ENCODE data around the gene ERAL1. TPM values are rescaled to one million over a fixed set of nuclear protein-coding genes. Genes with fewer than 3 reads are reported as not detected.
"Not testable (repeated sequence)": the region's sequence is repeated elsewhere in the genome, so short reads cannot be mapped to it uniquely, and the experiment has no call there.

ERAL1 gene
- total RNA-seq, 1 donor from 2014 or later = 61.1 TPM

DNA sequence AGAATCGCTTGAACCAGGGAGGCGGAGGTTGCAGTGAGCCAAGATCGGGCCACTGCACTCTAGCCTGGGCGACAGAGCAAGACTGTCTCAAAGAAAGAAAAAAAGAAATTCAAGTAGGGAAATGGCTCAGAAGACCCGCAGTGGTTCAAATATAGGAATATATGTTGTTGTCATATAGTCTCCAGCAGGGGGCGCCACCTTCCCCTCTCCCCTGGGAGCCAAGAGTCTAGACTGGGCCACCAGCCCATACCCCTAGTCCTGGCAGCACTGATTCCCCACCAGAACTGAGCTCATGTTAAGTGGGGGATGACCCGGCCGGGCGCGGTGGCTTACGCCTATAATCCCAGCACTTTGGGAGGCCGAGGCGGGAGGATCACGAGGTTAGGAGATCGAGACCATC, 6.1 kb upstream of the ERAL1 start:
- not testable (repeated sequence) for H3K4me1 Mint-ChIP-seq (ENCODE audit: unreplicated experiment); H3K27ac Mint-ChIP-seq (ENCODE audit: unreplicated experiment); H3K27me3 Mint-ChIP-seq (ENCODE audit: unreplicated experiment); H3K9me3 Mint-ChIP-seq (ENCODE audit: unreplicated experiment); H3K4me3 Mint-ChIP-seq (ENCODE audit: unreplicated experiment); H3K36me3 Mint-ChIP-seq (ENCODE audit: low read depth, unreplicated experiment)
- DNase-seq (ENCODE audit: low spot score) = peak; percentile 36
- TF ChIP-seq, protein P1, sequence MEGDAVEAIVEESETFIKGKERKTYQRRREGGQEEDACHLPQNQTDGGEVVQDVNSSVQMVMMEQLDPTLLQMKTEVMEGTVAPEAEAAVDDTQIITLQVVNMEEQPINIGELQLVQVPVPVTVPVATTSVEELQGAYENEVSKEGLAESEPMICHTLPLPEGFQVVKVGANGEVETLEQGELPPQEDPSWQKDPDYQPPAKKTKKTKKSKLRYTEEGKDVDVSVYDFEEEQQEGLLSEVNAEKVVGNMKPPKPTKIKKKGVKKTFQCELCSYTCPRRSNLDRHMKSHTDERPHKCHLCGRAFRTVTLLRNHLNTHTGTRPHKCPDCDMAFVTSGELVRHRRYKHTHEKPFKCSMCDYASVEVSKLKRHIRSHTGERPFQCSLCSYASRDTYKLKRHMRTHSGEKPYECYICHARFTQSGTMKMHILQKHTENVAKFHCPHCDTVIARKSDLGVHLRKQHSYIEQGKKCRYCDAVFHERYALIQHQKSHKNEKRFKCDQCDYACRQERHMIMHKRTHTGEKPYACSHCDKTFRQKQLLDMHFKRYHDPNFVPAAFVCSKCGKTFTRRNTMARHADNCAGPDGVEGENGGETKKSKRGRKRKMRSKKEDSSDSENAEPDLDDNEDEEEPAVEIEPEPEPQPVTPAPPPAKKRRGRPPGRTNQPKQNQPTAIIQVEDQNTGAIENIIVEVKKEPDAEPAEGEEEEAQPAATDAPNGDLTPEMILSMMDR (IDR thresholded peaks at IDR 0.05; ENCODE audit: unreplicated experiment) = peak; percentile 83

- no peak for DNase-seq (ENCODE audit: low spot score)
- Mint-ChIP-seq H3K4me3 (ENCODE audit: unreplicated experiment) (no peak overlapping the region), H3K36me3 (ENCODE audit: low read depth, unreplicated experiment) (no peaks in the 10 kb centered on the region)
These were observed 5.5 kb upstream of the ERAL1 start for GRCh38 chr17:28849281-28849680.

GRCh38 chr17:28853295-28853694, 1.5 kb upstream of the ERAL1 start:
- DNase-seq (ENCODE audit: low spot score) = no peak
- TF ChIP-seq, protein P1 (IDR thresholded peaks at IDR 0.05; ENCODE audit: unreplicated experiment) = no peak
- H3K4me1 Mint-ChIP-seq (ENCODE audit: unreplicated experiment) = peaks cover 18% of the 10 kb centered on the region
- H3K4me3 Mint-ChIP-seq (ENCODE audit: unreplicated experiment) = no peak overlapping the region
- H3K9me3 Mint-ChIP-seq (ENCODE audit: unreplicated experiment) = no peaks in the 10 kb centered on the region
- H3K27me3 Mint-ChIP-seq (ENCODE audit: unreplicated experiment) = peaks cover 1% of the 10 kb centered on the region
- no peak overlapping the region for H3K27ac Mint-ChIP-seq (ENCODE audit: unreplicated experiment)
- peaks cover 7% of the 10 kb centered on the region for H3K36me3 Mint-ChIP-seq (ENCODE audit: low read depth, unreplicated experiment)

More at GRCh38 chr17:28849281-28849680, 5.5 kb upstream of the ERAL1 start:
- H3K9me3 Mint-ChIP-seq (ENCODE audit: unreplicated experiment) = no peaks in the 10 kb centered on the region
- peaks cover 1% of the 10 kb centered on the region for H3K27me3 Mint-ChIP-seq (ENCODE audit: unreplicated experiment)
- TF ChIP-seq, protein P1 (IDR thresholded peaks at IDR 0.05; ENCODE audit: unreplicated experiment) = no peak
- no peaks in the 10 kb centered on the region for H3K4me1 Mint-ChIP-seq (ENCODE audit: unreplicated experiment)
- H3K27ac Mint-ChIP-seq (ENCODE audit: unreplicated experiment) = peak overlapping the region; percentile 31

GRCh38 chr17:28855336-28855679, 492 bp downstream of the ERAL1 start:
- TF ChIP-seq, protein P1 (IDR thresholded peaks at IDR 0.05; ENCODE audit: unreplicated experiment) = no peak
- DNase-seq (ENCODE audit: low spot score) = no peak
- H3K36me3 Mint-ChIP-seq (ENCODE audit: low read depth, unreplicated experiment) = peaks cover 16% of the 10 kb centered on the region
- H3K9me3 Mint-ChIP-seq (ENCODE audit: unreplicated experiment) = no peaks in the 10 kb centered on the region
- H3K4me3 Mint-ChIP-seq (ENCODE audit: unreplicated experiment) = peak overlapping the region; percentile 98
- peak overlapping the region; percentile 81 for H3K27ac Mint-ChIP-seq (ENCODE audit: unreplicated experiment)
- H3K4me1 Mint-ChIP-seq (ENCODE audit: unreplicated experiment) = peaks cover 21% of the 10 kb centered on the region
- H3K27me3 Mint-ChIP-seq (ENCODE audit: unreplicated experiment) = peaks cover 1% of the 10 kb centered on the region

DNA sequence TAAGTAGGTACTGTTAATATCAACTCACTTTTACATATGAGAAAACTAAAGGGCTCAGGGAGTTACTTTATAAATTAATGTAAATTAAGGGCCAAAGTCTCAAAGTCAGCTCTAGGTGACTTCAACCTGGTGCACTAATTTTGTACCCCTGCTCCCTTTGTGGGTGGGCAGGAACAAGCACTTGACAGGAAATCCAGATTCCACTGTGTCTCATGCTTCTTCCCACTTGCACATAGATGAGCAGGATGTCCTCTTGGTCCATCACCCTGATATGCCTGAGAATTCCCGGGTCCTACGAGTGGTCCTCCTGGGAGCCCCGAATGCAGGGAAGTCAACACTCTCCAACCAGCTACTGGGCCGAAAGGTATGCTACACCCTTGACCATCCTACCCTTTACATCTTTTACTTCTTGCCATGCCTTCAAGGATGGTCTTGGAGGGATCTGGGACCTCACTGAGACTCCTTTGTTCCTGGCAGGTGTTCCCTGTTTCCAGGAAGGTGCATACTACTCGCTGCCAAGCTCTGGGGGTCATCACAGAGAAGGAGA, 1.3 kb downstream of the ERAL1 start:
- H3K27me3 Mint-ChIP-seq (ENCODE audit: unreplicated experiment) = no peaks in the 10 kb centered on the region
- H3K9me3 Mint-ChIP-seq (ENCODE audit: unreplicated experiment) = no peaks in the 10 kb centered on the region
- H3K27ac Mint-ChIP-seq (ENCODE audit: unreplicated experiment) = no peak overlapping the region
- DNase-seq (ENCODE audit: low spot score) = no peak
- TF ChIP-seq, protein P1 (IDR thresholded peaks at IDR 0.05; ENCODE audit: unreplicated experiment) = no peak
- H3K36me3 Mint-ChIP-seq (ENCODE audit: low read depth, unreplicated experiment) = peaks cover 16% of the 10 kb centered on the region
- peak overlapping the region; percentile 98 for H3K4me3 Mint-ChIP-seq (ENCODE audit: unreplicated experiment)
- peaks cover 21% of the 10 kb centered on the region for H3K4me1 Mint-ChIP-seq (ENCODE audit: unreplicated experiment)
